MM.1S (cell line): ENCODE results near the gene KLHDC8A.

Source experiments
- DNase-seq: peaks from one replicate; pipeline ENCODE4 v3.0.0-alpha.2; 2015
- H2AFZ ChIP-seq: fragments of 300-600 bp; sonication (generic); 2 replicates; pipeline ENCODE4 v1.6.0; 2016; ENCODE audit warnings: antibody characterized with exemption, low read length
- H3F3A ChIP-seq: fragments of 300-600 bp; sonication (generic); 2 replicates; pipeline ENCODE4 v1.6.1; 2016; ENCODE audit warnings: mild to moderate bottlenecking, antibody characterized with exemption, low read length, moderate library complexity, mixed read lengths; ENCODE audit not compliant: insufficient read depth
- H3K27ac ChIP-seq: fragments of 300-600 bp; sonication (generic); 2 replicates; pipeline ENCODE4 v1.5.1; 2016; ENCODE audit warnings: mild to moderate bottlenecking, low read length
- H3K27me3 ChIP-seq: fragments of 300-600 bp; sonication (generic); replicated peaks from 2 replicates; pipeline ENCODE4 v1.6.0; 2016; ENCODE audit warnings: low read length; ENCODE audit not compliant: insufficient read depth
- H3K36me3 ChIP-seq: fragments of 300-600 bp; sonication (generic); replicated peaks from 2 replicates; pipeline ENCODE4 v1.6.1; 2016; ENCODE audit warnings: mild to moderate bottlenecking, low read length, mixed read lengths; ENCODE audit not compliant: insufficient read depth
- H3K4me1 ChIP-seq: fragments of 300-600 bp; sonication (generic); 2 replicates; pipeline ENCODE4 v1.6.1; 2016; ENCODE audit warnings: low read length, mixed read lengths
- H3K4me2 ChIP-seq: fragments of 300-600 bp; sonication (generic); 2 replicates; pipeline ENCODE4 v1.6.0; 2016; ENCODE audit warnings: low read depth, low read length
- H3K4me3 ChIP-seq: fragments of 300-600 bp; sonication (generic); 2 replicates; pipeline ENCODE4 v1.5.1; 2016; ENCODE audit warnings: low read length, mixed read lengths
- H3K79me2 ChIP-seq: fragments of 300-600 bp; sonication (generic); 2 replicates; pipeline ENCODE4 v1.6.1; 2016; ENCODE audit warnings: mixed run types, low read length, mixed read lengths
- H3K9ac ChIP-seq: fragments of 300-600 bp; sonication (generic); 2 replicates; pipeline ENCODE4 v1.6.1; 2016; ENCODE audit warnings: low read length, mixed read lengths
- H3K9me2 ChIP-seq: fragments of 300-600 bp; sonication (generic); replicated peaks from 2 replicates; pipeline ENCODE4 v1.6.1; 2016; ENCODE audit warnings: mild to moderate bottlenecking, low read length, mixed read lengths; ENCODE audit not compliant: insufficient read depth
- H3K9me3 ChIP-seq: fragments of 300-600 bp; sonication (generic); replicated peaks from 2 replicates; pipeline ENCODE4 v1.6.1; 2016; ENCODE audit warnings: mild to moderate bottlenecking, low read length, mixed read lengths; ENCODE audit not compliant: insufficient read depth
- H4K20me1 ChIP-seq: fragments of 300-600 bp; sonication (generic); 2 replicates; pipeline ENCODE4 v1.6.1; 2016; ENCODE audit warnings: mild to moderate bottlenecking, low read length, moderate library complexity, mixed read lengths; ENCODE audit not compliant: insufficient read depth
- CTCF ChIP-seq: fragments of 300-600 bp; sonication (generic); IDR thresholded peaks from 2 replicates; pipeline ENCODE4 v1.5.1; 2016; ENCODE audit warnings: antibody characterized with exemption, low read length, mixed read lengths
- EZH2 ChIP-seq: fragments of 300-600 bp; sonication (generic); optimal IDR thresholded peaks from 2 replicates; pipeline ENCODE3; 2017; ENCODE audit warnings: low read depth, mild to moderate bottlenecking, antibody characterized with exemption, low read length, mixed read lengths
- EZH2phosphoT487 ChIP-seq: fragments of 300-600 bp; sonication (generic); IDR thresholded peaks from 2 replicates; pipeline ENCODE4 v1.6.1; 2018; ENCODE audit warnings: antibody characterized with exemption, low read length

KLHDC8A gene

GRCh38 chr1:205287767-205288559, 68.8 kb downstream of the KLHDC8A start:
- TF ChIP-seq CTCF = 0 out of 2 replicates have a peak, but pooled peaks have one; percentile 8
- TF ChIP-seq EZH2phosphoT487 = no peak
- TF ChIP-seq EZH2 = no peak
- H3K27ac ChIP-seq = peak overlapping the region; percentile 97
- H3K36me3 ChIP-seq = no peaks in the 10 kb centered on the region
- peak overlapping the region; percentile 69 for H3K9ac ChIP-seq
- H3K4me2 ChIP-seq = peak overlapping the region; percentile 83
- peak; percentile 100 for DNase-seq
- H3F3A ChIP-seq = peaks cover 55% of the 10 kb centered on the region
- H4K20me1 ChIP-seq = no peaks in the 10 kb centered on the region
- H3K9me2 ChIP-seq = no peaks in the 10 kb centered on the region
- no peak overlapping the region for H2AFZ ChIP-seq
- peak overlapping the region; percentile 42 for H3K4me3 ChIP-seq
- H3K27me3 ChIP-seq = no peaks in the 10 kb centered on the region
- H3K9me3 ChIP-seq = no peaks in the 10 kb centered on the region
- peaks cover 56% of the 10 kb centered on the region for H3K4me1 ChIP-seq
- no peaks in the 10 kb centered on the region for H3K79me2 ChIP-seq

GRCh38 chr1:205287076-205287475, 69.6 kb downstream of the KLHDC8A start:
- no peak for DNase-seq
- Histone ChIP-seq H2AFZ (no peak overlapping the region), H3K9me2 (no peaks in the 10 kb centered on the region), H3F3A (peaks cover 55% of the 10 kb centered on the region), H3K4me1 (peaks cover 60% of the 10 kb centered on the region), H3K4me3 (no peak overlapping the region), H3K36me3 (no peaks in the 10 kb centered on the region), H3K4me2 (peak overlapping the region; percentile 83), H3K79me2 (no peaks in the 10 kb centered on the region), H4K20me1 (no peaks in the 10 kb centered on the region), H3K9ac (peak overlapping the region; percentile 69), H3K27me3 (no peaks in the 10 kb centered on the region), H3K27ac (peak overlapping the region; percentile 97), H3K9me3 (no peaks in the 10 kb centered on the region)
- TF ChIP-seq EZH2phosphoT487 = no peak
- no peak for TF ChIP-seq CTCF
- no peak for TF ChIP-seq EZH2

GRCh38 chr1:205286335-205286950, 70.3 kb downstream of the KLHDC8A start:
- Histone ChIP-seq H3K9ac (peak overlapping the region; percentile 69), H3K27me3 (no peaks in the 10 kb centered on the region), H3K4me1 (peaks cover 60% of the 10 kb centered on the region), H2AFZ (no peak overlapping the region), H3K27ac (peak overlapping the region; percentile 97), H4K20me1 (no peaks in the 10 kb centered on the region), H3F3A (peaks cover 55% of the 10 kb centered on the region), H3K4me2 (peak overlapping the region; percentile 83), H3K4me3 (peak overlapping the region; percentile 41), H3K9me2 (no peaks in the 10 kb centered on the region), H3K36me3 (no peaks in the 10 kb centered on the region), H3K9me3 (no peaks in the 10 kb centered on the region), H3K79me2 (no peaks in the 10 kb centered on the region)
- TF ChIP-seq EZH2phosphoT487 (no peak), EZH2 (no peak)
- peak; percentile 95 for DNase-seq
